Mesothelial cell of epicardium (in vitro differentiated cells): Measurements from ENCODE around the gene AMD1. TPM values are rescaled to one million over a fixed set of nuclear protein-coding genes. Genes with fewer than 3 reads are reported as not detected.
"Not testable (repeated sequence)": the region's sequence is repeated elsewhere in the genome, so short reads cannot be mapped to it uniquely, and the experiment has no call there.

Source experiments
- DNase-seq, 2 experiments: peaks; one replicate each; pipeline ENCODE4 v3.0.0; 2021; ENCODE audit warnings: low spot score in 2 of 2; ENCODE audit not compliant: unreplicated experiment in 2 of 2
- H3K27ac Mint-ChIP-seq: 2 replicates; pipeline ENCODE4 v1.8.0; 2021; ENCODE audit warnings: mixed read lengths
- H3K27me3 Mint-ChIP-seq: 2 replicates; pipeline ENCODE4 v1.8.0; 2021; ENCODE audit warnings: low read depth, mixed read lengths
- H3K36me3 Mint-ChIP-seq: 2 replicates; pipeline ENCODE4 v1.8.0; 2021; ENCODE audit warnings: mixed read lengths
- H3K4me1 Mint-ChIP-seq: 2 replicates; pipeline ENCODE4 v1.8.0; 2021; ENCODE audit warnings: mixed read lengths
- H3K4me3 Mint-ChIP-seq: 2 replicates; pipeline ENCODE4 v1.8.0; 2021; ENCODE audit warnings: mild to moderate bottlenecking, moderate library complexity, mixed read lengths
- H3K9me3 Mint-ChIP-seq: 2 replicates; pipeline ENCODE4 v1.8.0; 2021; ENCODE audit warnings: mixed read lengths
- CTCF ChIP-seq: fragments of 200-600 bp; sonication (generic); IDR thresholded peaks from one replicate; pipeline ENCODE4 v1.5.0; 2021; ENCODE audit warnings: antibody characterized with exemption; ENCODE audit not compliant: unreplicated experiment
- total RNA-seq: library from RNA; stranded (reverse); gene quantifications from 3 replicates; pipeline ENCODE4 v1.2.1, GENCODE V29; 2021

AMD1 gene
- total RNA-seq, result 46.0 to 46.8 TPM (median 46.7 TPM) in 3 replicates

DNA sequence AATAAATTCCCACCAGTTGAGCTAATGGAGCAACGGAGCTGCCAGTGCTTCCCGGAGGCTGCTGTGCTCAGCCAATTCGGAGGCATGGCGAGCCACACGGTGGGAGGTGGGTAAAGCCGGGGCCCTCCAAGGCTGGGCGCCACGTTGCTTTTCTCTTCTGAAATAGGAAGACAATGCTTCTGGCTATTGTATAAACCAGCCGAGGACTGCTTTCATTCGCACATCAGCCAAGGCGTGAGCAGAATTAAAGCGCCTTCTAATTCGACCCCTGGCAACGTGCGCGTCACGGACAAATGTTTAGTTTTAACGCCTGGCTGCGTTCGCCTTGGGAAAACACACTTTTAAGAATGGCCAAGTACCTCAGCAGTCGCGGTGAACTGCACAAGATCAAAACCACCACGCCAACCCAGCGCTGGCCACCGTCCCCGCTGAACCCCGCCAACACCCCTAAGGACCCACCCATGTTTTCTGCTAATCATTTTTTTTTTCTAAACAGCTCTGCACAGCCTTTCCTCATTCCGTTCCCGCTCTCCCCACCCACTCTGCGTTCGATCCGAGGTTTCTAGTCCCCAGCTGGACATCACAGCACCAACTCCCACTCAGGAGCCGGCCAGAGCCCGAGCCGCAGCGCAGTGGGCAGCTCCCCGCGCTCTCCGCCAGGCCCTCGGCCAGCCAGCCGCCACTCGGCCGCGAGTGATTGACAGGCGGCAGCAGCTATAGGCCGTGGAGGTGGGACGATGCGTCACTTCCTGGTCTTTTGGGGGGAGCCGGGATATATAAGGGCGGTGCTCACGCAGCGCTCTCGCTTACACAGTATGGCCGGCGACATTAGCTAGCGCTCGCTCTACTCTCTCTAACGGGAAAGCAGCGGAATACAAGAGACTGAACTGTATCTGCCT lies at the start of gene AMD1:
Gene AMD1 (plus strand): TSS at position 805 of the 899 bp plus-strand sequence. CDS start 321 bp downstream, outside the sequence.
- TF ChIP-seq CTCF, result no peak
- Mint-ChIP-seq H3K27ac (peak within 1 kb of the TSS; percentile 99), H3K9me3 (no peaks in the 10 kb centered on the region), H3K36me3 (no peaks in the 10 kb centered on the region), H3K27me3 (no peaks in the 10 kb centered on the region), H3K4me1 (peaks cover 30% of the 10 kb centered on the region), H3K4me3 (peak within 1 kb of the TSS; percentile 93)
- peak; percentile 91 to 94 for DNase-seq

DNA sequence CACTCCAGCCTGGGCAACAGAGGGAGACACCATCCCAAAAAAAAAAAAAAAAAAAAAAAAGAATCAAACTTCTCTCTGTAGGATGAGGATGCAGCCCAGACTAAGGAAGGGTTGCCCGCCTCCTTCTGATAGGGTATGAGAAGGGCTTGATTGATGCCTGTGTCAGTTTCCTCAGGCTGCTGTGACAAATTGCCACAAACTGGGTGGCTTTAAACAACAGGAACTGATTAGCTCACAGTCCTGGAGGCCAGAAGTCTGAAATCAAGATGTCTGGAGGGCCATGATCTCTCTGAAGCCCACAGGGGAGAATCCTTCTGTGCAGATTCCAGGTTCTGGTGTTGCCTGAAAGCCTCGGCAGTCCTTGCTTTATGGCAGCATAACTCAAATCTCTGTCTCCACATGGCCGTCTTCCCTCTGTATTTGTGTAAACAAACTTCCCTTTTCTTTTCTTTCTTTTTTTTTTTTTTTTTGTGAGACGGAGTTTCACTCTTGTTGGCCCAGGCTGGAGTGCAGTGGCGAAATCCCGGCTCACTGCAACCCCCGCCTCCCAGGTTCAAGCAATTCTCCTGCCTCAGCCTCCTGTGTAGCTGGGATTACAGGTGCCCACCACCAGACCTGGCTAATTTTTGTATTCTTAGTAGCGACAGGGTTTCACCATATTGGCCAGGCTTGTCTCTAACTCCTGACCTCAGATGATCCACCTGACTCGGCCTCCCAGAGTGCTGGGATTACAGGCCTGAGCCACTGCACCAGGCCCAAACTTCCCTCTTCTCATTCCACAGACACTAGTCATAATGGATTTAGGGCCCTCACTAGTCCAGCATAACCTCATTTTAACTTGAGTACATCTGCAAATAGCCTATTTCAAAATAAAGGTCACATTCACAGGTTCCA lies 48.1 kb upstream of the AMD1 start:
- no peak for DNase-seq
- TF ChIP-seq CTCF, result no peak
- no peaks in the 10 kb centered on the region for H3K27me3 Mint-ChIP-seq
- no peak overlapping the region for H3K4me3 Mint-ChIP-seq
- H3K36me3 Mint-ChIP-seq, result no peaks in the 10 kb centered on the region
- H3K4me1 Mint-ChIP-seq, result no peaks in the 10 kb centered on the region
- H3K27ac Mint-ChIP-seq, result no peak overlapping the region
- H3K9me3 Mint-ChIP-seq, result no peaks in the 10 kb centered on the region

- Mint-ChIP-seq H3K27ac (no peak overlapping the region), H3K4me1 (no peaks in the 10 kb centered on the region), H3K27me3 (no peaks in the 10 kb centered on the region), H3K9me3 (no peaks in the 10 kb centered on the region), H3K4me3 (no peak overlapping the region), H3K36me3 (no peaks in the 10 kb centered on the region)
- no peak for DNase-seq
- no peak for TF ChIP-seq CTCF
Observed at GRCh38 chr6:110828396-110828795, 46.2 kb upstream of the AMD1 start.

- no peaks in the 10 kb centered on the region for H3K4me1 Mint-ChIP-seq
- H3K27ac Mint-ChIP-seq, result no peak overlapping the region
- TF ChIP-seq CTCF, result no peak
- no peaks in the 10 kb centered on the region for H3K27me3 Mint-ChIP-seq
- DNase-seq, result no peak
- H3K9me3 Mint-ChIP-seq, result no peaks in the 10 kb centered on the region
- H3K4me3 Mint-ChIP-seq, result no peak overlapping the region
- no peaks in the 10 kb centered on the region for H3K36me3 Mint-ChIP-seq
Observed at GRCh38 chr6:110831405-110831804, 43.2 kb upstream of the AMD1 start.

DNA sequence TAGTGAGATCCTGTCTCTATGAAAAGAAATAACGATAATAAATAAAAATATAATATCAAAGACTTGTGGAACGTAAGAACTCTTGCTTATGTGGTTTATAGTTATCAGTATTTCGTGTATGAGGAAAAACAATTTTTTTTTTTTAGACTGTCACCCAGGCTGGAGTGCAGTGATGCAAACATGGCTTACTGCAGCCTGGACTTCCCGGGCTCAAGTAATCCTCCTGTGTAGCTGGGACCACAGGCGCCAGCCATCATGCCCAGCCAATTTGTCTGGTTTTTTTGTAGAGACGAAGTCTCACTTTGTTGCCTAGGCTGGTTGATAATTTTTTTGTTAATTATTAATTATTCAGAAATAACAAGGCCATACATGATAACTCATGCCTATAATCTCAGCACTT lies 40.8 kb upstream of the AMD1 start:
- TF ChIP-seq CTCF, result no peak
- no peak overlapping the region for H3K4me3 Mint-ChIP-seq
- H3K27ac Mint-ChIP-seq, result no peak overlapping the region
- no peaks in the 10 kb centered on the region for H3K36me3 Mint-ChIP-seq
- H3K4me1 Mint-ChIP-seq, result no peaks in the 10 kb centered on the region
- no peaks in the 10 kb centered on the region for H3K27me3 Mint-ChIP-seq
- no peak for DNase-seq
- no peaks in the 10 kb centered on the region for H3K9me3 Mint-ChIP-seq

- H3K36me3 Mint-ChIP-seq, H3K4me1 Mint-ChIP-seq, H3K27ac Mint-ChIP-seq, H3K9me3 Mint-ChIP-seq, DNase-seq, H3K4me3 Mint-ChIP-seq, H3K27me3 Mint-ChIP-seq: not testable (repeated sequence)
Observed at GRCh38 chr6:110835751-110836150, 38.8 kb upstream of the AMD1 start.
